NOMO-1 treated with dmso at 0.1 percent for 144 hours (cell line): ENCODE results near the gene GALNS.
"Not testable (repeated sequence)": the region's sequence is repeated elsewhere in the genome, so short reads cannot be mapped to it uniquely, and the experiment has no call there.

ENCODE experiments used
- DNase-seq: peaks from one replicate; lab custom pipeline; 2025; ENCODE audit not compliant: unreplicated experiment; lab: John Stamatoyannopoulos, UW

The GALNS gene

GRCh38 chr16:88807142-88807625 lies 49.6 kb downstream of the GALNS start:
- no peak for DNase-seq

DNA sequence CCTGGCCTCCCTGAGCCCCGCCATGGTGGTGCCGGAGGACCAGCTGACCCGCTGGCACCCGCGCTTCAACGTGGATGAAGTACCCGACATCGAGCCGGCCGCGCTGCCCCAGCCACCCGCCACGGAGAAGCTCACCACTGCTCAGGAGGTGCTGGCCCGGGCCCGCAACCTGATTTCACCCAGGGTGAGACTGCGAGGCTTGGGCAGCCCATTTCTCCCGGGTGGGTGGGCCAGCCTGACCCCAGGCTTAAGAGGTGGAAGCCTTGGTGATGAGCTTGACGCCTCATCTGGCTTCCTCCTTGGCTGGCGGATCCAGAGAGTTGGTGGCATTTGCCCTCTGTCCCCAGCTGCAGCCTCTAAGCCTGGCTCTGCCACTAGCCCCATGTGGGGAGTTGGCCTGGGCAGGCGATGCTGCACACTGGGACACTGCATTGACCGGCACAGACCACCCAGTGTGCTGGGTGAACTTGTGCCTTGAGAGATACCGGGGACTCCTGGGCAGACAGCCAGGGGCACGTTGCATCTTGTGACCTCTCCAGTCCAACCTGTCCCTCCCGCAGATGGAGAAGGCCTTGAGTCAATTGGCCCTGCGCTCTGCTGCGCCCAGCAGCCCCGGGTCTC lies 50.1 kb downstream of the GALNS start:
- DNase-seq = no peak

DNA sequence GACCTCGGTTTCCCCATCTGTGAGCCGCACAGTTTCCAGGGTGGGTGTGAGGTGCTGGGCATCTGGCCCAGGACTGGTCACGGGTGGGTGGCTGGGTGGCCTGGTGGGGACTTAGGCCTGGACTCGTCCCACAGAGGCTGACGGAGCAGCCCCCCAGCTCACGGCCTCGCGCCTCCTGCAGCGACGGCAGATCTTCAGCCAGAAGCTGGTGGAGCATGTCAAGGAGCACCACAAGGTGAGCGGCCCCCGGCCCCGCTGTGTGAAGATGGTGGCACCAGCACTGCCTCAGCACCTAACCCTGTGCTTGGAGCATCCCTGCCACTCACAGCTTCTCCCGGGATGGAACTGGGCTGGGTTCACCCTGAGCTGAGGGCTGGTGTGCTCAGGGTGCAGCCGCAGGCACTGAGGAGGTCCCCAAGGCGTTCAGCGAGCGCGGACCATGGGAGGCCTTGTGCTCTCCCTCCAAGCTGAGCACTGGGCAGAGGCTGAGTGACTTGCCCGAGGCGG lies 50.8 kb downstream of the GALNS start:
- no peak for DNase-seq

GRCh38 chr16:88805340-88805715 lies 51.4 kb downstream of the GALNS start:
- no peak for DNase-seq

DNA sequence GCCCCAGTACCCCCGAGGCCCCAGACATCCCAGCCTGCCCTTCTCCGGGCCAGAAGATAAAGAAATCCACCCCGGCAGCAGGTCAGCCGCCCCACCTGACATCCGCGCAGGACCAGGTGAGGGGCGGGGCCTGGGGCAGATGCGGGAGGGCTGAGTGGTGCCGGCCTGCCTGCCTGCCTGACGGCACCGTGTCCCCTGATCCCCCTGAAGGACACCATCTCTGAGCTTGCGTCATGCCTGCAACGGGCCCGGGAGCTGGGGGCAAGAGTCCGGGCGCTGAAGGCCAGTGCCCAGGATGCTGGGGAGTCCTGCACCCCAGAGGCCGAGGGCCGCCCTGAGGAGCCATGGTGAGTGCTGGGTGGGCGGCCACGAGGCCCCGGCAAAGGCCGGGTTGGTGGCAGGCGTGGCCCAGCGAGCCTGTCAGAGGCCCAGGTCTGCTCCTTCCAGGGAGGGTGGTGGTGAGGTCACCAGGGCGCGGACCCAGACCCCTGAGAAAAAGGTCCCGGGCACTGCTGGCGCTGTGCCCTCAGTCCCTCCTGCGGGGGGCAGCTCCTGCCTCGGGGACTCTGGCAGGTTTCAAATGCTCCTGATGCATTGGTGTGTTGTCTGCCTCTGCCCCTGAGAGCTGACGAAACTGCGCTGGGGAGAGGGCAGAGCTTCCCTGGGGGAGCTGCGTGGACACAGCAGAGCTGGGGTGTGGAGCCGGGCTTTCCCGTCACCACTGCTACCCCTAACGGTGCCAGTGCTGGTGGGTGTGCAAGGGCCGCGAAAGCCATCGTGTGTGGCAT lies 52.0 kb downstream of the GALNS start:
- DNase-seq = no peak

DNA sequence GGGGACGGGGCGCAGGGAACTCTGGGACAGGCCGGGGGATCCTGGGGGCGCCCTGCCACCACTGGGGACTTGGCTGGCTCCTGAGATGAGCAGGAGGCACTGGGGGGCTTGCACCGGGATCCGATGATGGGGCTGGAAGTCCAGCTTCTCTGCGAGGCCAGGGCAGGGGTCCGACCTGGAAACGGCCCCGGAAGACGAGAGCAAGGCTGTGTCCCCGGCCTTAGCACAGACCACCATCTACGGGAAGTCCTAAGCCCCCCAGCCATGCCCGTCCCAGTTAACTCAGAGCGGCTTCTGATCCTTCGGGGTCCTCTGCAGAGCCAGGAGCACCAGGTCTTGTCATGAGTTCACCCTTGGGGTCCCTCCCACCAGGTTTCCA lies 52.6 kb downstream of the GALNS start:
- no peak for DNase-seq

GRCh38 chr16:88803264-88803987 lies 53.3 kb downstream of the GALNS start, which contains the start of gene CDT1:
Gene CDT1 (plus strand): TSS chr16:88803789. CDS start chr16:88803832, 43 bp downstream.
- peak; percentile 75 for DNase-seq

GRCh38 chr16:88800277-88800592 lies 56.5 kb downstream of the GALNS start:
- DNase-seq = no peak

DNA sequence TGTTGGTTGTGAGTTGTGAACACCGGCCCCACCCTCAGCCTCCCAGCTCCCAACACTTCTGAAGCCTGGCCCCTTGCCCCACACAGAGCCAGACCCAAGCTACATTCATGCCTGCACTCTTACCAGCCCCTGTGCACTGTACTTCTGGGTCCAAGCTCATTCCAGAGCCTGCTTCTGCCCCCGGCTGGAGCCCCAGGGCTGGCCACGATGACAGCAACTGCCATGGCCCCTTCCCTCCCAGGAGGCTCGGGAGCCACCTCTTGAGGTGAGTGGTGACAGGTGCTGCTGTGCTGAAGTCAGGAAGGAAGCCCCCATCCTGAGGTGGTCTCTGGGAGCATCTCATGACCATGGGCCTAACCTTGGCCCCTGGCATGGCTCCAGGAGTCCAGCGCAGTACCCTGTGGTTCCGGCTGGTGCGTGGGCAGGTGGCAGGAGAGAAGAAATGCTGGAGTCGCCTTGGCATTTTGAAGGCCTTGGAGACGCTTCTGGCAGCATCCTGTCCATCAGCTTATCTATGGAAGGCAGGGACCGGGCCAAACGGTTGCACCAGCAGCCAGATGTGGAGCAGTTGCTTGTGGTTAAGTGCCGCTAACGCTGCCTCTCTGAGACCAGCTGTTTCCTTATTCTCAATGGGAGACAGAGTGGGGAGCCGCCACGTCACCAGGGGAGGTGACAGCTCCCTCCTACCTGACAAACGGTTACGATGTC lies 57.0 kb downstream of the GALNS start:
- peak; percentile 49 for DNase-seq

- no peak for DNase-seq
These were observed 57.8 kb downstream of the GALNS start for GRCh38 chr16:88798772-88799455.

DNA sequence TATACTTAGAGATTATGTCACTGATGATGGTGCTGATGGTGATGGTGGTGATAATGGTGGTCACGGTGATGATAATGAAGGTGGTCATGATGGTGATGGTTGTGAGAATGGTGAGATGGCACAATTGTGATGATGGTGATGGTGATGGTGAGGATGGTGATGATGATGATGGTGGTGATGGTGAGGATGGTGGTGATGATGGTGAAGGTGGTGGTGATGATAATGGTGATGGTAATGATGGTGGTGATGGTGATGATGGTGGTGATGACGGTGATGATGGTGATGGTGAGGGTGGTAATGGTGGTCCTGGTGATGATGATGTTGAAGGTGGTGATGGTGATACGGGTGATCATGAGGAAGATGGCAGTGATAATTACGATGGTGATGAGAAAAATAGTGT lies 58.7 kb downstream of the GALNS start:
- no peak for DNase-seq

GRCh38 chr16:88796278-88796677 lies 60.5 kb downstream of the GALNS start:
- no peak for DNase-seq

DNA sequence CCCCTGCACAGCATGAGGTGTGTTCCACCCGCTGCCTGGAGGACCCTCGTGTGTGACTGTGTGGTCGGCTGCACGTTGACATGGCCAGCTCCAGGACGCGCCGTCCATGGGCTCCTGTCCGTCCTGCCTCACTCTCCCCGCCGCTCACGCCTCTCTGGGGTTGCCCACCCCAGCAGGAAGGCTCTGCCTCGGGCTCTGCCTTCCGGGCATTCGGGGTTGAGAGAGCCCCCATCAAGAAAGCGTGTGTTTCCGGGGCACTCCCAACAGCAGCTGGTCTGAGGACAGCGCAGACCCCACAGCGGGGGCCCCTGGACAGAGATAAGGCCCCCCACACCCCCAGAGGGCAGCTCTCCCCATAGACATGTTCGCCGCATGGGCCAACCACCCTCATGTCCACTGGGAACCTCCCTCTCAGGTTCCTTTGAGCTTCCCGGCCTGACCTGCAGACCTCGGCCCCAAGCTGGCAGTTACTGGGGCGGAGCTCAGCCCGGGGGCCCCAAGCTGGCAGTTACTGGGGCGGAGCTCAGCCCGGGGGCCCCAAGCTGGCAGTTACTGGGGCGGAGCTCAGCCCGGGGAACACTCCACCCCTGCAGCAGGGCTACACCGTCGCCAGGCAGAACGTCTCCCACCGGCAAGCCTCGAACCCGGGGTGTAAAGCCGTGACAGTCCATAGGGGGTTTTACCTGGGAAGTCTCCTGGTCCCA lies 63.3 kb downstream of the GALNS start:
- peak; percentile 72 for DNase-seq

DNA sequence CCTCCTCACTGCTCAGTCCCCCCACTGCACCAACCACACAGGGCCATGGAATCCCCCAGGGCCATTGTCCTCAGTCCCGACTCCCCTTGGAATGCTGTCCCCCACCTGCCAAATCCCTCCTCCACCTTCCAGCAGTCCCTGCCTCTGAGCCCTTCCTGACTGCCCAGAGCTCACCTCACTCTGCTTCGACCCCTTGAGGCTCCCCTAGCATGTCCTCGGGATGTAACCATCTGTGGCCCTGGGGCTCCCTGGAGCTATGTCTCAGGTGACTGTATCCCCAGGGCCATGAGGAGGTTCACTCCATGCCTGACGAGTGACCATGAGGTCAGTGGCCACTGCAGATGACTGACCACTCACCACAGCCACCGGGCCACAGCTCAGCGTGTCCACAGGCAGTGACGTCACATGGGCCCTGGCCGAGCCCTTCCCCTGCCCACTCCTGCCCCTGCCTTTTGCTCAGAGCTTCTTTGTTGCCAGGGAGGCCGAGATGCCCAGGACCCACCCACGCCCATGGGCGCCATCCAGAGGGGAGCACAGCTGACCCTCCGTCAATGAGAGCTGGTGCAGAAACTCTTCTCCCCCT lies 64.0 kb downstream of the GALNS start:
- no peak for DNase-seq

- no peak for DNase-seq
These were observed 64.6 kb downstream of the GALNS start for GRCh38 chr16:88792078-88792550.

GRCh38 chr16:88790312-88791211 lies 66.2 kb downstream of the GALNS start:
- DNase-seq = peak; percentile 55

DNA sequence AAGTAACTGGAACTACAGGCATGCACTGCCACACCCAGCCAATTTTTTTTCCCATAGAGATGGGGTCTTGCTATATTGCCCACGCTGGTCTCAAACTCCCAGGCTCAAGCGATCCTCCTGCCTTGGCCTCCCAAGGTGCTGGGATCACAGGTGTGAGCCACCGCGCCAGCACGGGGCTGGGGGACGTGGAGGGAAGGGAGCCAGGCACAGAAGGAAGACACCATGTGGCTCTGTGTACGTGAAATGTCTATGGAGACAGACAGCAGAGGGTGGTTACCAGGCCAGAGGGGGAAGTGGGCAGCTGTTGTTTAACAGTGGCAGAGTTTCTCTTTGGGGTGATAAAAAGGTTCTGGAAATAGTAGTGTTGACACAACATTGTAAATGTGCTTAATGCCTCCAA lies 67.2 kb downstream of the GALNS start:
- DNase-seq = peak; percentile 79

DNA sequence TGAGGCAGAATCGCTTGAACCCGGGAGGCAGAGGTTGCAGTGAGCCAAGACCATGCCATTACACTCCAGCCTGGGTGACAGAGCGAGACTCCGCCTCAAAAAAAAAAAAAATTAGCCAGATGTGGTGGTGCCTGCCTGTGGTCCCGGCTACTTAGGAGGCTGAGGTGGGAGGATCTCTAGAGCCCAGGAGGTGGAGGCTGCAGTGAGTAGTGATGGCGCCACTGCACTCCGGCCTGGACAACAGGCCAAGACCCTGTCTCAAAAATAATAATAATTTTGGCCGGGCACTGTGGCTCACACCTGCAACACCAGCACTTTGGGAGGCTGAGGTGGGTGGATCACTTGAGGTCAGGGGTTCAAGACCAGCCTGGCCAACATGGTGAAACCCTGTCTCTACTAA lies 68.0 kb downstream of the GALNS start:
- not testable (repeated sequence) for DNase-seq
